Measurements from ENCODE around the gene GNL1. TPM values are rescaled to one million over a fixed set of nuclear protein-coding genes. Genes with fewer than 3 reads are reported as not detected.

Gene GNL1
- total and polyA plus RNA-seq, 2 of the 8 experiments (the other 6 are each of a cell fraction or from before 2014, with no cell fraction given): 42.4 to 67.8 TPM

DNA sequence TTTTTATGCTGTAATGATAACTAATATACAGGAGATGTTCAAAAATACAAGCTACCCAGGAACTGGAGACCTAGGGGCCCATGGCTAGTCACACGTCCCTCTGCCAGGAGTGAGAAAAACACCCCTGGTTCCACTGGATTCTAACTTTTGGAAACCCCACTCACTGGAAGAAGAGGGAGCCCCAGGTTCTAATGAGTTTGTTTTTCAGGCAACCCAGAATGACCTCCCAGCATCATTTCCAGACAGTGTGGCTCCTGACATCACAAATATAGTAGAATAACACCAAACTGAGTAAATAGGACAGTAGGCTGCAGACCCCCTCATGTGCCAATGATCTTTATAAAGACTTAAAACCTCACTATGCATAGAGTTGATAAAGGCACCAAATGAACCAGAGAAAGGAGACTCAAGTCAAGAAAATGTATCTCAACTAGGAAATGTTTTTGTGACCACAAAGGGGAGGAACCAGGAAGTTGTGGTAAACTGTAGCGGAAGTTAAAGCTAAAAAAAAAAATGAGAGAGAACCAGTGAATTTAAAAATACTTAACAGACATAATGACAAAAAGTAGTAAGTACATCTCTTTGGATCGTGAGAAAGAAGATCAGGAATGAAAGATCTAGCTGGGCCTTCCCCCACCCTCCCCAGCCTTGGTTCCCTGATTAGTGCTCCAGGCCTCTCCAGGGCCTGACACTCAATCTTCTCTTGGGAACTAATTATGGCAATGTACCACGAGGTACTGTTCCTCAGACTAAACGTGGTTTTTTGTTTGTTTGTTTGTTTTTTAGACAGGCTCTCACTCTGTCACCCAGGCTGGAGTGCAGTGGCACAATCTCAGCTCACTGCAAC lies 47.2 kb downstream of the GNL1 start (continued):
- no peak for TF ChIP-seq KDM4A (IDR thresholded peaks at IDR 0.05; ENCODE audit: low read depth, low read length, severe bottlenecking)
- TF ChIP-seq SUZ12 (IDR thresholded peaks at IDR 0.05; ENCODE audit: low read length): no peak

Data from H1 (cell line).